Measurements from ENCODE around the gene BPIFB3.

- no peak for TF ChIP-seq POLR2AphosphoS5 (IDR thresholded peaks at IDR 0.05; ENCODE audit: borderline replicate concordance, low read depth, low read length)
- no peak for TF ChIP-seq EZH2 (IDR thresholded peaks at IDR 0.05)
- TF ChIP-seq FOXP2 (optimal IDR thresholded peaks at IDR 0.05; ENCODE audit: control extremely low read depth, extremely low read length, insufficient read depth) = no peak
Observed at GRCh38 chr20:33009214-33010132, 44.2 kb upstream of the BPIFB3 start.

Data from SK-N-MC (cell line).